ENCODE results near the gene GPR37.

Gene GPR37

DNA sequence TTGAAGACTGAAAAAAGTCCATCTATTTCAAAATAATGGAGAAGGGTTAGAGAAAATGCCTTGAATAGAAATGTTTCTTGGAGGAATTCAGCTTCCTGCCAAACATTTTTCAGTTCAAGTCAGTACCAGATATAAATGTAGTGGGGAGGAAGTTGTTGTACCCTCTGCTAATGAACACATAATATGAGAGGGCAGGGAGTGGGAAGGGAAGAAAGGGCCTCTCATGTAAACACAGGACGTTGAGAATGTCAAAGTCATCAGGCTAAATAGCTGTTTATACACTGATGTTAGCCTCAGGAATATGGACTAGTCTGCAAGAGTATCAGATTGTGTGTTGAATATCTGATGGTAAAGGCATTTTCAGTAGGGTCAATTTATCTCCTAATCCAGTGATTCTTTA lies 37.0 kb downstream of the GPR37 start:
- DNase-seq (ENCODE audit: low read depth in 2 of 2): no peak

DNA sequence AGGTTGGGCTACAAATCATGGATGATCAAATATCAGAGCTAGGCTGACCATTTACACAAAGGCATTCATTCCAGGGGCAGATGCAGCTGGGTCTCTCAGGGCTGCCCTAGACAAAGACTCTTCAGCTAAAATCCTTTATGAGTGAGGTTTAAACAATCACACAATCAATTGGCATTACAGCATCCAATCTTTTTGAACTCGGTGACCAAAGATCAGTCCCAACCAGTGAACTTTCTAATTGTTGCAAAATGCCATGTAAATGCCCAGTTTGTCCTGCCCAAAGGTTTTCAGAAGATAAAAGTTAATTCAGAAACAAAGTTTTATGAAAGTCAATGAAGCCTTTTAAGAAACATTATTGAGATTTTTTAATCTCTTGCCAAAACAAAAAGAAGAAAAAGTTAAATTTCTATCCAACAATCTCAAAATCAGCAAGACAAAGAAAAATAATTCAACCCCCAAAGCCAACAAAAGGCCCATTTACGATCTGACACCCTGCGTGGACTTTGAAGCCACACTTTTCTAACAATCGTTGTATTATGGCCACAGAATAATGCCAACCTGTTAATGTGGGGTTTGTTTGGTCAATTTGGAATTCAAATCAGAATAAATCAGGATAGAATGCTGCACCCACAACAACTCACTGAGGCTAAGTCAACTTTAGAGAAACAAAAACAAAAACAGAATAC lies 40.9 kb downstream of the GPR37 start:
- no peak for DNase-seq (ENCODE audit: low read depth in 2 of 2)

GRCh38 chr7:124724079-124724478 lies 41.5 kb downstream of the GPR37 start:
- no peak for DNase-seq (ENCODE audit: low read depth in 2 of 2)

DNA sequence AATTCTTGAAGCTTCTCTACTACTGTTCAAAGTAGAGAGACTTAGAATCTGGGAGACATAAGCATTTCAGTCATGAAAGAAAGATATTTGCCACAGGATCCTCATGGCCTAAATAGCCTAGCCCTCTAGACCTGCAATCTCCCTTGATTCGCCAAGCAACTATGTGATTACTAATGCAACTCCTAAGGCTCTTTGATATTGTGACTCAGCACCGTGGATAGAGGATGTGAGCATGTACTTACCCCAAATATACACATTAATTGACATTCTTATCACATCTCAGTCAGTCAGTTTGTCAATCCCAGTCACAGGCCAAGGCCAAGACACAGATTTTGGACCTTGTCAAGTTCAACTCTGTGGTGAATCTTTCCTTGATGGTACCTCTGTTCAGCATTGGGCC lies 42.6 kb downstream of the GPR37 start:
- no peak for DNase-seq (ENCODE audit: low read depth in 2 of 2)

- DNase-seq (ENCODE audit: low read depth in 2 of 2): no peak
These were observed 43.3 kb downstream of the GPR37 start for GRCh38 chr7:124722292-124722691.

DNA sequence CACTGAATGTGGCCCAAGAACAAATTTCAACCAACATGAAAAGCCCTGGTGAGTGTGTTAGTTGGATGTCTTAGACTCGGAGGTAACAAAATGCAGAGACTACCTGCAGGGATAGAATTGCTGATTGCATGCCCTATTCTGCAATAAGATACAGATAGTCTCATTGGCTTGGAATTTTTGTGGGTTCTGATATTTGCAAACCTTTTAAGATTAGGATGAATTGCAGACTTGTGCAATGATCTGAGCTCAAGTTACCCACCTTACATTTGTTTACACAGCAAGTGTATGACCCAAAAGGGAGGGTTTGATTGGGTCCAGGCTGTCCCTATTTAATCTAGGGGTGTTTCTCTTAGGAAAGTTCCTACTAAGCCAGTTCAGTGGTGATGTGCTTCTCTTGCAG lies 45.4 kb downstream of the GPR37 start:
- DNase-seq (ENCODE audit: low read depth in 2 of 2): no peak

- DNase-seq (ENCODE audit: low read depth in 2 of 2): no peak
These were observed 47.4 kb downstream of the GPR37 start for GRCh38 chr7:124718032-124718766.

DNA sequence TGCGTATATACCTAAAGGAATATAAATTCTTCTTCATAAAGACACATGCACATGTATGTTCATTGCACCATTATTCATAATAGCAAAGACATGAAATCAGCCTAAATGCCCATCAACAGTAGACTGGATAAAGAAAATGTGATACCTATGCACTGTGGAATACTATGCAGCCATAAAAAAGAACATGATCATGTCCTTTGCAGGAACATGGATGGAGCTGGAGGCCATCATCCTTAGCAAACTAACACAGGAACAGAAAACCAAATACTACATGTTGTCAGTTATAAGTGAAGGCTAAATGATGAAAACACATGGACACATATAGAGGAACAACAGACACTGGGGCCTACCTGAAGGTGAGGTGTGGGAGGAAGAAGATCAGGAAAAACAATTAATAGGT lies 48.7 kb downstream of the GPR37 start:
- no peak for DNase-seq (ENCODE audit: low read depth in 2 of 2)

DNA sequence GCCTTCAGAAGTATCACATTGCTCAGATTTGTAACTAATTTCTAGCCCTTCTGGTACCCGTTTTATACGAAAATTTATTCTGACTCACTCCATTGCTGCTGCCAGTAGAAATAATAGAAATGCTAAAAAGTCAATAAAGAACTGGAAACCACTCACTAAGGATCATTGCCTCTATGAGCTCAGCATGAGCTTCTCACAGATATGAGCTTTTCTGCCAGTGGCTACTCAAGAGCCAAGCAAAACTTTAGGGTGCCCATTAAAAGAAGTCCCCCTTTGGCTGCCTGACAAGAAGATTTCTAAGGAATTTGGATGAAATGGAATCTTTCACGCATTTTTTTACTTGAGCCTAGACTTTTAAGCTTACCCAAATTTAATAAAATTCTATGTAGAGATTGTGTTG lies 52.5 kb downstream of the GPR37 start:
- no peak for DNase-seq (ENCODE audit: low read depth in 2 of 2)

DNA sequence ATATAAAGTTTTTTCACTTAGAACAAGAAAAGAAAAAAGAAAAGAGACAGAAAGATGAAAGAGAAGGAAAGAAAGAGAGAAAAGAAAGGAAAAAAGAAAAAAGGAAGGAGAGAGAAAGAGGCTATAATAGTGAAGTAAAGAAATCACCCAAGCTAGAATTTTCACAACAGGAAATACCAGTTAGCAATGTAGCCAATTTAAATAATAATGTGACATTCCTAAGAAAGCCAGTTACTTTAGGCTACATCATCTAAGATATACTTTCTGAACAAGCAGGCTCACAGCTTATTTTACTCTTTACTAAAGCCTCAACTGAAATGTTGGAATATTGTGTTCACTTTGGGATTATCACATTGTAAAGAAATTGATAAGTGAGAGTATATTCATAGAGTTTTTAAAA lies 53.6 kb downstream of the GPR37 start:
- no peak for DNase-seq (ENCODE audit: low read depth in 2 of 2)

GRCh38 chr7:124702385-124702784 lies 63.2 kb downstream of the GPR37 start:
- no peak for DNase-seq (ENCODE audit: low read depth in 2 of 2)

DNA sequence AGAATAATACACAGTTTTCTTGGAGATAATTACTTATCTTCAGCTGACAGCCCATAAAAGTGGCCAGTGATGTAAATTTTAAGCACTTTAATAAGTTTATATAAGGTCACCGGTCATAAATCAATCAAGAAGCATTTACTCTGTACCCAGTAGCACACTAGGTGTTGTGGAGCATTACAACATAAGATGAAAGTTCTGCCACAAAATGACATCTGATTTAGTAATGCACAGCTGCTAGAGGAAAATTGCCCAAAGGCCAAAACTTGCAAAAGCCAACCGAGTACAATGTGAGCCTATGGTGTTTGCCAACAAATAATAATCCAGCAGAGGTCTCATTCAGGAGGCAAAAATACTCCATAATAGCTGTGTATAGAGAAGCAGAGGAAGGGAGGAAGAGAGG lies 63.6 kb downstream of the GPR37 start:
- DNase-seq (ENCODE audit: low read depth in 2 of 2): no peak

DNA sequence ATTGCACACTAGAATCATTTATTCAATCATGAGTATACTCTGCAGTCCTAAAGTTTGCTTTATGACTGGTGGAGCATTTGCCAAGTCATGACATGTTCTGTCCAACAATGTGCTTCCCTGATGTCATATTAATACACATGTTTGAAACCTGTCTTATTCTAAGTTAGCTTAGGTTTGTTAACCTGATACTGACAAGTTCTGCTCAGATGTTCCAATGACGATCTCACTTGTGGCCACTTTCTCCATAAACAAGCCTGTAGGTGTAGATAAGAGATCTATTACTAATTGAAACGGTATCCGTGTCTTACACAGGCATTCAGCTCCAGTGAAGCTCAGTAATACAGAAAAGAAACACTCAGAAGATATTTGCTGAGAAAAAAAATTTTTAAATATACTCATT lies 64.9 kb downstream of the GPR37 start:
- no peak for DNase-seq (ENCODE audit: low read depth in 2 of 2)

GRCh38 chr7:124698964-124699363 lies 66.6 kb downstream of the GPR37 start:
- DNase-seq (ENCODE audit: low read depth in 2 of 2): no peak

DNA sequence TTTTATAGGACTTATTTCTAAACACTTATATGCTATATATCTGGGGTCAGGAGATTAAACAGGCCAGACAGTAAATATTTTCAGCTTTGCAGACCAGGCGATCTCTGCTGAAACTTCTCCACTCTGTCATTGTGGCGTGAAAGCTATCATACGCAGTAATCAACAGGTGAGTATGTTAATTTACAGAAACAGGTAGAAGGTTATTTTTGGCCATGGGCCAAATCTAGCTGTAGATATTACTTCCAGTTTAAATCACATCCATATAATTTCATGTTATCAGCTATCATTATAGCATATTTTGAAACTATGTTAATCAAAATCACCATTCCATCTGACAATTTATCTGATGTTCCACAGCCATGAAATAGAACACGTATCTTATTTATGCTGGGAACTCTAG lies 67.8 kb downstream of the GPR37 start:
- no peak for DNase-seq (ENCODE audit: low read depth in 2 of 2)
